Hematopoietic multipotent progenitor cell treated with erythropoietin and hydrocortisone succinate and interleukin-3 and kit ligand, for 8 days (in vitro differentiated cells): ENCODE data around the gene ST3GAL2.

Source experiments
- DNase-seq: peaks from one replicate; pipeline ENCODE4 v3.0.0-alpha.2; 2015

The ST3GAL2 gene

GRCh38 chr16:70438969-70439862, at the start of gene ST3GAL2:
Gene ST3GAL2 (minus strand): TSS chr16:70439100. CDS start chr16:70398530, 40,570 bp downstream.
- DNase-seq = peak; percentile 94

- DNase-seq = no peak
Observed at GRCh38 chr16:70484867-70485266, 46.0 kb upstream of the ST3GAL2 start.

GRCh38 chr16:70483426-70483825, 44.5 kb upstream of the ST3GAL2 start:
- no peak for DNase-seq

- DNase-seq = no peak
Observed at GRCh38 chr16:70482624-70483023, 43.7 kb upstream of the ST3GAL2 start.

- no peak for DNase-seq
Observed at GRCh38 chr16:70481929-70482536, 43.1 kb upstream of the ST3GAL2 start.

- peak; percentile 30 for DNase-seq
Observed at GRCh38 chr16:70480127-70481105, 41.5 kb upstream of the ST3GAL2 start.

- no peak for DNase-seq
Observed at GRCh38 chr16:70478912-70479341, 40.0 kb upstream of the ST3GAL2 start.

GRCh38 chr16:70478169-70478568, 39.3 kb upstream of the ST3GAL2 start:
- DNase-seq = no peak

GRCh38 chr16:70476272-70477020, 37.5 kb upstream of the ST3GAL2 start:
- DNase-seq = no peak

- no peak for DNase-seq
Observed at GRCh38 chr16:70475054-70475871, 36.4 kb upstream of the ST3GAL2 start.

GRCh38 chr16:70474320-70475053, 35.6 kb upstream of the ST3GAL2 start:
- no peak for DNase-seq

- peak; percentile 13 for DNase-seq
Observed at GRCh38 chr16:70473446-70474319, 34.8 kb upstream of the ST3GAL2 start.

GRCh38 chr16:70472786-70473433, 34.0 kb upstream of the ST3GAL2 start:
- no peak for DNase-seq

- no peak for DNase-seq
Observed at GRCh38 chr16:70470927-70471341, 32.0 kb upstream of the ST3GAL2 start.

- no peak for DNase-seq
Observed at GRCh38 chr16:70470141-70470926, 31.4 kb upstream of the ST3GAL2 start.

GRCh38 chr16:70468776-70469525, 30.1 kb upstream of the ST3GAL2 start:
- DNase-seq = no peak

- DNase-seq = no peak
Observed at GRCh38 chr16:70467608-70468007, 28.7 kb upstream of the ST3GAL2 start.
